GM12878 (cell line): ENCODE measurements around the gene ESM1.

Experiments
- MYC ChIP-seq: IDR thresholded peaks from 2 replicates; pipeline ENCODE4 v1.6.1; 2011; ENCODE audit warnings: mild to moderate bottlenecking, low read length, moderate library complexity, inconsistent platforms; ENCODE audit not compliant: insufficient read depth, insufficient replicate concordance, insufficient read length, severe bottlenecking
- RAD21 ChIP-seq: IDR thresholded peaks from 2 replicates; pipeline ENCODE4 v1.6.1; 2011; ENCODE audit warnings: mild to moderate bottlenecking, low read depth, low read length, moderate library complexity; ENCODE audit not compliant: insufficient read depth
- SIN3A ChIP-seq: IDR thresholded peaks from 2 replicates; pipeline ENCODE4 v1.6.1; 2012; ENCODE audit warnings: low read depth, low read length, improper control_type of control experiment
- USF1 ChIP-seq: IDR thresholded peaks from 2 replicates; pipeline ENCODE4 v1.6.1; 2011; ENCODE audit warnings: borderline replicate concordance, low read depth, mild to moderate bottlenecking, moderate library complexity, mixed read lengths, low read length; ENCODE audit not compliant: insufficient read depth; ENCODE audit errors: extremely low read length

DNA sequence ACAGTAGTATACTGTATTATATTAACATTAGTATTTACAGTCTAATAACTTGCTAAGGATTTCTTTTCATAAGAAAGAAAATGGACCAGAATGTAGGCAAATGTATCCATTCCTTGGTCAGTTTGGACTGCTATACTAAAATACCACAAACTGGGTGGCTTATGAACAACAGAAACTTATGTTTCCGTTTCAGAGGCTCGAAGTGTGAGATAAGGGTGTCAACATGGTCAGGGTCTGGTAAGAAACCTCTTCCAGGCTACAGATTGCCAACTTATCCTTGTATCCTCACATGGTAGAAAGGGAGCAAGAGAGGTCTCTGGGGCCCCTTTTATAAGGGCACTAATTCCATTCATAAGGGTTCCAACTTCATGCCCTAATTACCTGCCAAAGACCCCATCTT lies 9.2 kb upstream of the ESM1 start:
- no peak for TF ChIP-seq MYC
- no peak for TF ChIP-seq RAD21
- TF ChIP-seq SIN3A, result no peak
- TF ChIP-seq USF1, result no peak
